HEK293T (cell line): ENCODE measurements around the gene MTA1.

Source experiments
- CTCF ChIA-PET: fragments of 350-600 bp; formaldehyde crosslinking; extraction: SDS; loops from one replicate; lab custom pipeline; 2021; ENCODE audit warnings: antibody characterized with exemption, inconsistent platforms; lab: Yijun Ruan, JAX
- POLR2A ChIA-PET: fragments of 350-600 bp; formaldehyde crosslinking; extraction: SDS; loops from one replicate; lab custom pipeline; 2020; ENCODE audit warnings: antibody characterized with exemption, inconsistent platforms; lab: Yijun Ruan, JAX
- DNase-seq: peaks from one replicate; pipeline ENCODE4 v3.0.0; 2012; ENCODE audit warnings: mixed read lengths; ENCODE audit errors: extremely low spot score
- ARNT ChIP-seq: fragments of 450-650 bp; IDR thresholded peaks from 2 replicates; pipeline ENCODE4 v1.6.1; 2017; ENCODE audit warnings: mild to moderate bottlenecking
- BHLHE40 ChIP-seq: fragments of 450-650 bp; IDR thresholded peaks from 2 replicates; pipeline ENCODE4 v1.6.1; 2016; ENCODE audit warnings: mild to moderate bottlenecking, moderate library complexity, borderline replicate concordance
- CTBP1 ChIP-seq: fragments of 450-650 bp; IDR thresholded peaks from 2 replicates; pipeline ENCODE4 v1.6.1; 2016; ENCODE audit warnings: borderline replicate concordance
- ELF4 ChIP-seq: fragments of 450-650 bp; IDR thresholded peaks from 2 replicates; pipeline ENCODE4 v1.6.1; 2017; ENCODE audit warnings: antibody characterized with exemption
- FOXA1 ChIP-seq: fragments of 450-650 bp; IDR thresholded peaks from 2 replicates; pipeline ENCODE4 v1.6.1; 2016; ENCODE audit warnings: mild to moderate bottlenecking
- FOXK2 ChIP-seq: fragments of 450-650 bp; IDR thresholded peaks from 2 replicates; pipeline ENCODE4 v1.6.1; 2016; ENCODE audit warnings: mild to moderate bottlenecking
- FOXM1 ChIP-seq: fragments of 450-650 bp; IDR thresholded peaks from 2 replicates; pipeline ENCODE4 v1.6.1; 2017; ENCODE audit warnings: mild to moderate bottlenecking, borderline replicate concordance
- HDGF ChIP-seq: fragments of 450-650 bp; IDR thresholded peaks from 2 replicates; pipeline ENCODE4 v1.6.1; 2017; ENCODE audit warnings: antibody characterized with exemption, borderline replicate concordance
- L3MBTL2 ChIP-seq: fragments of 450-650 bp; conservative IDR thresholded peaks from 2 replicates; pipeline ENCODE4 v1.6.1; 2016; ENCODE audit warnings: mild to moderate bottlenecking
- LEF1 ChIP-seq: fragments of 450-650 bp; IDR thresholded peaks from 2 replicates; pipeline ENCODE4 v1.6.1; 2017; ENCODE audit warnings: mild to moderate bottlenecking, borderline replicate concordance
- NFRKB ChIP-seq: fragments of 450-650 bp; IDR thresholded peaks from 2 replicates; pipeline ENCODE4 v1.6.1; 2016; ENCODE audit warnings: mild to moderate bottlenecking, moderate library complexity
- SP1 ChIP-seq: fragments of 450-650 bp; IDR thresholded peaks from 2 replicates; pipeline ENCODE4 v1.6.1; 2017
- SUZ12 ChIP-seq: fragments of 450-650 bp; IDR thresholded peaks from 2 replicates; pipeline ENCODE4 v1.6.1; 2016; ENCODE audit warnings: mild to moderate bottlenecking
- TARDBP ChIP-seq: fragments of 450-650 bp; IDR thresholded peaks from 2 replicates; pipeline ENCODE4 v1.6.1; 2016
- ZNF384 ChIP-seq: fragments of 450-650 bp; IDR thresholded peaks from 2 replicates; pipeline ENCODE4 v1.6.1; 2016
- TF ChIP-seq, protein P1 (sequence below): fragments of 450-650 bp; IDR thresholded peaks from 2 replicates; pipeline ENCODE4 v1.6.1; 2016

MTA1 gene

DNA sequence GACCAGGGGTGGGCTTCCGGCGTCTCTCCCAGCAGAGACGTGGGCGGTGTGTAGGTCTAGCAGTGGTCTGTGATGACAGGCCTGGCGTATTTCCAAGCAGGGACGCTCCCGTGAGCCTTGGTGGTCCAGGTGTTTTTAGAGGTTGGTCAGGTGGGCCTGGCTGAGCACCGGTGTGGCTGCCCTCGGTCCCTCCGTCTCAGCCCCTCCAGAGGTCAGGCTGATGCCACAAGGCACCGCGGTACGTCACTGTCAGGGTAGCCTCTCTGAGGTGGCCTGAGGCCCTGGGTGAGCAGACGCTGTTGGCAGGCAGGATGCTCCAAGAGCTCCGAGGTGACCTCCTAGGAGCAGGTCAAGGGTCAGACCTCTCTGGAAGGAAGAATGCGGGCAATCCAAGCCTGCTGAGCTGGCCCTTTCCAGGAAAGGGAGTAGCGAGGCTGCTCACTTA is 13.6 kb downstream of the MTA1 start:
- TF ChIP-seq ARNT (no peak), FOXK2 (no peak), BHLHE40 (no peak), FOXM1 (no peak), NFRKB (no peak), ELF4 (no peak), L3MBTL2 (no peak), SP1 (no peak), ZNF384 (no peak), LEF1 (no peak)
- TF ChIP-seq, protein P1, sequence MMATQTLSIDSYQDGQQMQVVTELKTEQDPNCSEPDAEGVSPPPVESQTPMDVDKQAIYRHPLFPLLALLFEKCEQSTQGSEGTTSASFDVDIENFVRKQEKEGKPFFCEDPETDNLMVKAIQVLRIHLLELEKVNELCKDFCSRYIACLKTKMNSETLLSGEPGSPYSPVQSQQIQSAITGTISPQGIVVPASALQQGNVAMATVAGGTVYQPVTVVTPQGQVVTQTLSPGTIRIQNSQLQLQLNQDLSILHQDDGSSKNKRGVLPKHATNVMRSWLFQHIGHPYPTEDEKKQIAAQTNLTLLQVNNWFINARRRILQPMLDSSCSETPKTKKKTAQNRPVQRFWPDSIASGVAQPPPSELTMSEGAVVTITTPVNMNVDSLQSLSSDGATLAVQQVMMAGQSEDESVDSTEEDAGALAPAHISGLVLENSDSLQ: no peak
- CTCF ChIA-PET: no interaction called here
- POLR2A ChIA-PET: no interaction called here
- no peak for DNase-seq

DNA sequence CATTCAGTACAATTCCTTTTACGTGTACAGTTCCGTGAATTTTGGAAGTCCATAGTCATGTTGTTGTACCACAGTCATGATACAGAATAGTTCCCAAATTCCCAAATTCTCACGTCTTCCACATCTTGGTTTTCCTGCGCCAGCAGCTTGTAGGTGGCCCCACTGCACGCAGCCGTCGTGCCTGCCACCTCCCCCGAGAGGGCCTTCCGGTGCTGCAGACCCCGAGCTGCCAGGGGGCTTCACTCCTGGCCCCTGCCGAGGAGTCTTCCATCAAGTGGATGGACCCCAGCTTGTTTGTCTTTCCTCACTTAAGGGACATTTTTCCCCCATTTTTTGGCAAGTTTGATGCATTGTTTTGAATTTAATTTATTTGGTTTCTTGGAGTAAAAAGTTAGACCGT is 16.8 kb downstream of the MTA1 start:
- ChIA-PET CTCF (no interaction called here), POLR2A (no interaction called here)
- no peak for DNase-seq
- TF ChIP-seq ZNF384 (no peak), FOXM1 (no peak), SP1 (no peak), BHLHE40 (no peak), ELF4 (no peak), FOXK2 (no peak), FOXA1 (no peak)
- TF ChIP-seq, protein P1: no peak

DNA sequence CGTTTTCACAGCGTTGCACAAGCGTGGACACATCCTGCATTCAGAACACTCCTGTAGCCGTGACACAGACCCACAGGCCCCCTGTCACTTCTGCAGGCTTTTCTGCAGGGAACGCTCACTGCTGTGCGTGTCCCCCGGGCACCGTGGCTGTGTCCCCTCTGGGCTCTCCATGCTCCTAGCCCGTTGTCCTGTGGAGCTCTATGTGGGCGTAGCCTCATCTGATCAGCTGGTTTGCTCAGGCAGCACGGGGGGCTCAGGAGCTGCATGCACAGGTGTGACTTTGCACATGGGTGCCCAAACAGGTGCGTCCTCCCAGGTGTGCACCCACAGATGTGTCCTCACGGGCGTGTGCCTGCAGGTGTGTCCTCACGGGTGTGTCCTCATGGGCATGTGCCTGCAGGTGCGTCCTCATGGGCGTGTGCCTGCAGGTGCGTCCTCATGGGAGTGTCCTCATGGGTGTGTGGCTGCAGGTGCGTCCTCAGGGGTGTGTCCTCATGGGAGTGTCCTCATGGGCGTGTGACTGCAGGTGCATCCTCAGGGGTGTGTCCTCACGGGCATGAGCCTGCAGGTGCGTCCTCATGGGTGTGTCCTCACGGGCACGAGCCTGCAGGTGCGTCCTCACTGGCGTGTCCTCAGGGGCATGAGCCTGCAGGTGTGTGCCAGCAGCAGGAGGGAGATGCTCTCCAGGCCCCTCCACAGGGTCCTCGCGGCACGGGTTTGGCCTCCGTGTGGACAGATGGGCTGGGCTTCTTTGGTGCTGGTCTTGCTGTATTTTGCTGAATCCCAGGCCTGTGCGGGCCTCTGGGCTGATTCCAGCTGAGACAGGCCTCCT is 17.5 kb downstream of the MTA1 start:
- no peak for TF ChIP-seq BHLHE40
- no peak for TF ChIP-seq SUZ12
- no peak for TF ChIP-seq SP1
- no peak for TF ChIP-seq ARNT
- no peak for TF ChIP-seq NFRKB
- no peak for TF ChIP-seq FOXK2
- TF ChIP-seq, protein P1: no peak
- TF ChIP-seq L3MBTL2: no peak
- no peak for TF ChIP-seq HDGF
- no peak for TF ChIP-seq TARDBP
- TF ChIP-seq CTBP1: no peak
- no peak for TF ChIP-seq FOXA1
- TF ChIP-seq LEF1: no peak
- no peak for TF ChIP-seq FOXM1
- no peak for TF ChIP-seq ELF4
- TF ChIP-seq ZNF384: no peak
- ChIA-PET POLR2A (no interaction called here), CTCF (no interaction called here)
- DNase-seq: no peak

DNA sequence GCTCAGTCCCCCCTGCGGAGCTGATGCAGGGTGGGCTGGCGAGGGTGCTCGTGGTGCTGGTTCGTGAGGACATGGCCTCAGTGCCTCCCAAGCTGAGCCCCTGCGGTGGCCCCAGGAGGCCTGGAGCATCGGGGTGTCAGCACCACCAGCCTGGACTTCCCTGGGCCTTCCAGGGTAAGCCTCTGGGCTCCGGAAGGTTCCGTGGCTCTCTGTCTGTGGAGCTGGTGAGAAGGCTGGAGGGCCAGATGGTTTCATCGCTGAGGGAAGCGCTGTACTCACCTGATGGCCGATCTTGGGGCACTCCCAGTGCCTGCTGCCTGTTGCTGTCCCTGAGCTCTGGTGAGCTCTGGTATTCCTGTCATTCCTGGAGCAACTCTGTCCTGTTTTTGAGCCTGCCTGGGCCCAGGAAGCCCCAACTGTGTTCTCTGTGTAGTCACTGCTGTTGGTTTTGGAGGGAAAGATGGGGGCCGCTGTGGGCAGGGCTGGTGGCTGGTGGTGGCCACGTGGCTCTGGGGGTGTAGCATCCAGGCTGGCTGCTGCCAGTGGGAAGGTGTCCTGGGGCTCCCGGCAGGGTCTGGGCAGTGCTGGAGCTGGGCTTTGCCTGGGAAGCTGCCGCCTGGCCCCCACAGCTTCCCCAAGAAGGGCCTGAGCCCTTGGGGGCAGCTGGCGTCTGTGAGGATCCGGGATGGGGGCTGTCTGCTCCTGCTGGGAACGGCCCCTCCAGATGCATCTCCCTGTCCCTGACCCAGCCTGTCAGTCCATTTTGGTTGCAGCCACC is 18.3 kb downstream of the MTA1 start:
- POLR2A ChIA-PET: no interaction called here
- no peak for DNase-seq
- TF ChIP-seq TARDBP (no peak), FOXK2 (no peak), SP1 (no peak), HDGF (no peak), BHLHE40 (no peak), LEF1 (no peak), L3MBTL2 (no peak), FOXA1 (no peak), SUZ12 (no peak), CTBP1 (no peak), NFRKB (no peak), ZNF384 (no peak), ARNT (no peak), FOXM1 (no peak), ELF4 (no peak)
- TF ChIP-seq, protein P1: no peak
- CTCF ChIA-PET: no interaction called here

DNA sequence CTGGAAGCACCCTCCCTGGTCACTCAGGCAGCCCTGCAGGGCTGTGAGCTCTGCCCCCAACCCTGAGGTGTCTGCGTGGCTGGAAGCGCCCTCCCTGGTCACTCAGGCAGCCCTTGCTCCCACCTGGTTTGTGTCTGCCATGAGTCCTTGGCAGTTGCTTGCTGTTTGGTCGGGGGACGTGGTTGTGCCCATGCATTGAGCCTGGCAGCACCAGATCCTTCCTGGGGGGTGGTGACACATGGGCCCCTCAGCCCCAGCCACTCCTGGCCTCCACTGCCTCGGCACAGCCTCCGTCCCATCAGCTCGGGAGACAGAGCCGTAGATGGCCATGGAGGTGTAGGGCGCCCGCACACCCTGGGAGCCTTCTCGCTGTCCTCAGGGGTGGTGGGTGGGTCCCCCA is 19.6 kb downstream of the MTA1 start:
- CTCF ChIA-PET: no interaction called here
- TF ChIP-seq ZNF384 (no peak), L3MBTL2 (no peak), ELF4 (no peak), FOXM1 (no peak), LEF1 (no peak), NFRKB (no peak), BHLHE40 (no peak), FOXK2 (no peak), ARNT (no peak), FOXA1 (no peak)
- POLR2A ChIA-PET: no interaction called here
- no peak for DNase-seq
